ENCODE measurements around the gene OBI1. TPM values are rescaled to one million over a fixed set of nuclear protein-coding genes. Genes with fewer than 3 reads are reported as not detected.

OBI1 gene
- total RNA-seq, 2 donors from 2014 or later, result 8.9 to 9.1 TPM

- intact Hi-C loops (cut with DNase I), result no loop called here
- no peak for DNase-seq (ENCODE audit: low spot score)
These were observed 63.2 kb downstream of the OBI1 start for GRCh38 chr13:78595495-78596398.

- no peak for DNase-seq (ENCODE audit: low spot score)
- intact Hi-C loops (cut with DNase I), result no loop called here
These were observed 64.4 kb downstream of the OBI1 start for GRCh38 chr13:78594456-78594975.

- intact Hi-C loops (cut with DNase I), result no loop called here
- no peak for DNase-seq (ENCODE audit: low spot score)
These were observed 65.1 kb downstream of the OBI1 start for GRCh38 chr13:78593652-78594455.

- DNase-seq (ENCODE audit: low spot score), result no peak
- intact Hi-C loops (cut with DNase I), result no loop called here
These were observed 65.8 kb downstream of the OBI1 start for GRCh38 chr13:78593129-78593528.

GRCh38 chr13:78592584-78592983 is 66.4 kb downstream of the OBI1 start:
- intact Hi-C loops (cut with DNase I), result no loop called here
- no peak for DNase-seq (ENCODE audit: low spot score)

- DNase-seq (ENCODE audit: low spot score), result no peak
These were observed 69.7 kb downstream of the OBI1 start for GRCh38 chr13:78589206-78589605.

GRCh38 chr13:78587395-78587794 is 71.6 kb downstream of the OBI1 start:
- intact Hi-C loops (cut with DNase I), result no loop called here
- DNase-seq (ENCODE audit: low spot score), result no peak

More at GRCh38 chr13:78589206-78589605, 69.7 kb downstream of the OBI1 start:
- intact Hi-C loops (cut with DNase I), result no loop called here

GRCh38 chr13:78586706-78587105 is 72.2 kb downstream of the OBI1 start:
- intact Hi-C loops (cut with DNase I), result no loop called here
- no peak for DNase-seq (ENCODE audit: low spot score)

GRCh38 chr13:78576261-78576660 is 82.7 kb downstream of the OBI1 start:
- intact Hi-C loops (cut with DNase I), result no loop called here
- DNase-seq (ENCODE audit: low spot score), result no peak

GRCh38 chr13:78572459-78572858 is 86.5 kb downstream of the OBI1 start:
- intact Hi-C loops (cut with DNase I), result no loop called here
- no peak for DNase-seq (ENCODE audit: low spot score)

GRCh38 chr13:78569029-78569428 is 89.9 kb downstream of the OBI1 start:
- intact Hi-C loops (cut with DNase I), result no loop called here
- DNase-seq (ENCODE audit: low spot score), result no peak

- no peak for DNase-seq (ENCODE audit: low spot score)
- intact Hi-C loops (cut with DNase I), result no loop called here
These were observed 92.3 kb downstream of the OBI1 start for GRCh38 chr13:78566631-78567030.

Other genes starting within 250 kb of the OBI1 start
- not detected for gene POU4F1, start 55.6 kb downstream of the OBI1 start, total RNA-seq